H1 (cell line): Measurements from ENCODE around the gene MDFI. TPM values are rescaled to one million over a fixed set of nuclear protein-coding genes. Genes with fewer than 3 reads are reported as not detected.

ENCODE experiments used
- CTCF ChIA-PET: fragments of 300-600 bp; sonication (Branson Sonifier 250); formaldehyde crosslinking; loops from one replicate; lab custom pipeline; 2021; ENCODE audit not compliant: partially characterized antibody; lab: Charles Lee
- POLR2A ChIA-PET: fragments of 300-600 bp; sonication (Branson Sonifier 250); formaldehyde crosslinking; loops from one replicate; lab custom pipeline; 2021; ENCODE audit warnings: inconsistent platforms; ENCODE audit not compliant: partially characterized antibody; lab: Charles Lee
- DNase-seq, 2 experiments: peaks; one replicate each; pipeline versions ENCODE4 v3.0.0 to v3.0.0-alpha.2; 2010 to 2022; ENCODE audit warnings: low spot score in 2 of 2, low read depth in 1 of 2, mixed read lengths in 1 of 2
- FAIRE-seq: peaks from 2 replicates; lab custom pipeline; 2011; peaks lifted over from hg19 to GRCh38; lab: Jason Lieb, UNC
- H2AFZ ChIP-seq: 2 replicates; pipeline ENCODE4 v1.8.1; 2012; ENCODE audit warnings: low read length, inconsistent platforms
- H2AK5ac ChIP-seq: 2 replicates; pipeline ENCODE4 v1.6.1; 2013; ENCODE audit warnings: low read depth, low read length
- H2BK120ac ChIP-seq: replicated peaks from 2 replicates; pipeline ENCODE3; 2013; ENCODE audit warnings: low read depth, low read length, inconsistent platforms
- H2BK12ac ChIP-seq: 2 replicates; pipeline ENCODE4 v1.6.1; 2013; ENCODE audit warnings: low read depth, low read length
- H2BK15ac ChIP-seq: 2 replicates; pipeline ENCODE4 v1.6.1; 2013; ENCODE audit warnings: low read length
- H2BK20ac ChIP-seq: 2 replicates; pipeline ENCODE4 v1.6.1; 2013; ENCODE audit warnings: low read length
- H2BK5ac ChIP-seq: 2 replicates; pipeline ENCODE4 v1.6.1; 2013; ENCODE audit warnings: low read depth, low read length
- H3K14ac ChIP-seq: 2 replicates; pipeline ENCODE4 v1.6.1; 2013; ENCODE audit warnings: inconsistent platforms; ENCODE audit not compliant: insufficient read length
- H3K18ac ChIP-seq: 2 replicates; pipeline ENCODE4 v1.6.1; 2013; ENCODE audit warnings: low read length; ENCODE audit errors: extremely low read depth
- H3K23ac ChIP-seq: 2 replicates; pipeline ENCODE4 v1.6.1; 2013; ENCODE audit warnings: inconsistent platforms; ENCODE audit not compliant: insufficient read length
- H3K23me2 ChIP-seq: 2 replicates; pipeline ENCODE4 v1.6.1; 2013; ENCODE audit warnings: low read depth, low read length
- H3K27ac ChIP-seq: 2 replicates; pipeline ENCODE4 v1.6.1; 2011; ENCODE audit warnings: low read depth, low read length, inconsistent platforms
- H3K27me3 ChIP-seq, 4 experiments: replicated peaks in 1 of 4; 1 replicate in 1 of 4; 2 replicates in 3 of 4; pipeline versions ENCODE4 v1.6.1 to v1.8.1; 2011 to 2013; ENCODE audit warnings: low read length in 3 of 4, mild to moderate bottlenecking in 3 of 4, inconsistent platforms in 2 of 4, mixed read lengths in 2 of 4, moderate library complexity in 1 of 4; ENCODE audit not compliant: control insufficient read depth in 3 of 4, insufficient read depth in 3 of 4; ENCODE audit errors: extremely low read depth in 1 of 4
- H3K36me3 ChIP-seq, 4 experiments: 2 replicates each; pipeline versions ENCODE4 v1.6.1 to v1.8.1; 2011 to 2013; ENCODE audit warnings: mild to moderate bottlenecking in 4 of 4, low read length in 3 of 4, moderate library complexity in 2 of 4, control low read depth in 1 of 4, inconsistent platforms in 1 of 4; ENCODE audit not compliant: insufficient read depth in 4 of 4, control insufficient read depth in 2 of 4
- H3K4ac ChIP-seq: replicated peaks from 2 replicates; pipeline ENCODE3; 2013; ENCODE audit warnings: low read length, low read depth, mixed read lengths, inconsistent platforms; ENCODE audit not compliant: insufficient read length
- H3K4me1 ChIP-seq, 4 experiments: replicated peaks in 1 of 4; 1 replicate in 1 of 4; 2 replicates in 3 of 4; pipeline versions ENCODE4 v1.6.1 to v1.8.1; 2011 to 2013; ENCODE audit warnings: low read length in 3 of 4, inconsistent platforms in 2 of 4, mixed read lengths in 1 of 4; ENCODE audit not compliant: insufficient read depth in 4 of 4, control insufficient read depth in 3 of 4
- H3K4me2 ChIP-seq, 2 experiments: 2 replicates each; pipeline versions ENCODE4 v1.6.1 to v1.8.1; 2011 to 2013; ENCODE audit warnings: low read depth in 2 of 2, low read length in 2 of 2, control low read depth in 1 of 2, inconsistent platforms in 1 of 2, mild to moderate bottlenecking in 1 of 2; ENCODE audit not compliant: insufficient read depth in 1 of 2
- H3K4me3 ChIP-seq, 4 experiments: fragments of 200-600, 300-600 bp in 1 of 4; sonication (generic), shearing (Covaris generic), sonication (Bioruptor Twin) in 1 of 4; 2 replicates each; pipeline versions ENCODE4 v1.5.1 to v1.8.1; 2011 to 2016; ENCODE audit warnings: low read length in 4 of 4, low read depth in 3 of 4, control low read depth in 2 of 4, inconsistent platforms in 2 of 4, mild to moderate bottlenecking in 2 of 4, mixed read lengths in 1 of 4, moderate library complexity in 1 of 4; ENCODE audit not compliant: insufficient read depth in 2 of 4; ENCODE audit errors: extremely low read depth in 1 of 4
- H3K56ac ChIP-seq: replicated peaks from 2 replicates; pipeline ENCODE3; 2013; ENCODE audit warnings: low read depth, mild to moderate bottlenecking, mixed read lengths, low read length, inconsistent platforms; ENCODE audit not compliant: insufficient read length
- H3K79me1 ChIP-seq: 2 replicates; pipeline ENCODE4 v1.6.1; 2013; ENCODE audit warnings: low read depth, low read length, control low read depth
- H3K79me2 ChIP-seq, 2 experiments: 2 replicates each; pipeline versions ENCODE4 v1.6.1 to v1.8.1; 2012 to 2013; ENCODE audit warnings: low read length in 2 of 2, mild to moderate bottlenecking in 2 of 2, inconsistent platforms in 1 of 2; ENCODE audit not compliant: insufficient read depth in 2 of 2, control insufficient read depth in 1 of 2
- H3K9ac ChIP-seq, 4 experiments: replicated peaks in 1 of 4; 1 replicate in 1 of 4; 2 replicates in 3 of 4; pipeline versions ENCODE4 v1.6.1 to v1.8.1; 2011 to 2013; ENCODE audit warnings: low read depth in 3 of 4, low read length in 3 of 4, control low read depth in 2 of 4, mild to moderate bottlenecking in 2 of 4, moderate library complexity in 2 of 4, inconsistent platforms in 1 of 4; ENCODE audit errors: extremely low read depth in 1 of 4
- H3K9me3 ChIP-seq, 2 experiments: 2 replicates each; pipeline versions ENCODE4 v1.6.1 to v1.8.1; 2012 to 2013; ENCODE audit warnings: mild to moderate bottlenecking in 2 of 2, moderate library complexity in 2 of 2, control low read depth in 1 of 2, inconsistent platforms in 1 of 2, low read depth in 1 of 2, low read length in 1 of 2, mixed read lengths in 1 of 2; ENCODE audit not compliant: insufficient read depth in 2 of 2
- H4K20me1 ChIP-seq, 2 experiments: replicated peaks in 1 of 2; 2 replicates each; pipeline versions ENCODE3 to v1.8.1; 2011 to 2013; ENCODE audit warnings: inconsistent platforms in 2 of 2, low read length in 2 of 2, mild to moderate bottlenecking in 1 of 2; ENCODE audit not compliant: insufficient read depth in 2 of 2, control insufficient read depth in 1 of 2
- H4K5ac ChIP-seq: 2 replicates; pipeline ENCODE4 v1.6.1; 2013; ENCODE audit warnings: low read length, low read depth, mixed read lengths, inconsistent platforms; ENCODE audit not compliant: insufficient read length
- H4K8ac ChIP-seq: 2 replicates; pipeline ENCODE4 v1.8.0; 2013; ENCODE audit warnings: mild to moderate bottlenecking, moderate library complexity, low read length, inconsistent platforms; ENCODE audit not compliant: insufficient read depth; ENCODE audit errors: extremely low read depth
- H4K91ac ChIP-seq: replicated peaks from 2 replicates; pipeline ENCODE3; 2013; ENCODE audit warnings: low read length, mixed read lengths, inconsistent platforms; ENCODE audit not compliant: insufficient read length
- BCL11A ChIP-seq, 2 experiments: IDR thresholded peaks; one replicate each; pipeline ENCODE4 v1.6.1; 2011; ENCODE audit warnings: low read depth in 2 of 2, low read length in 2 of 2, mild to moderate bottlenecking in 2 of 2
- BRCA1 ChIP-seq: IDR thresholded peaks from 2 replicates; pipeline ENCODE4 v1.6.1; 2012; ENCODE audit warnings: low read depth, low read length, improper control_type of control experiment
- KDM5A ChIP-seq: fragments of 200-600 bp; IDR thresholded peaks from 2 replicates; pipeline ENCODE4 v1.7.1; 2012; ENCODE audit warnings: mild to moderate bottlenecking, low read length, inconsistent platforms, mixed read lengths
- POLR2A ChIP-seq, 2 experiments: IDR thresholded peaks; 1 replicate in 1 of 2; 2 replicates in 1 of 2; pipeline ENCODE4 v1.6.1; 2011; ENCODE audit warnings: low read depth in 2 of 2, low read length in 2 of 2, mild to moderate bottlenecking in 2 of 2; ENCODE audit errors: control extremely low read depth in 1 of 2
- POLR2AphosphoS5 ChIP-seq: IDR thresholded peaks from 2 replicates; pipeline ENCODE4 v1.6.1; 2011; ENCODE audit warnings: low read depth, low read length
- SIX5 ChIP-seq: IDR thresholded peaks from 2 replicates; pipeline ENCODE4 v1.6.1; 2011; ENCODE audit warnings: mild to moderate bottlenecking, low read depth, low read length
- SP1 ChIP-seq: IDR thresholded peaks from 2 replicates; pipeline ENCODE4 v1.6.1; 2011; ENCODE audit warnings: low read depth, low read length
- TAF7 ChIP-seq: optimal IDR thresholded peaks from 2 replicates; pipeline ENCODE3; 2011; ENCODE audit warnings: low read depth, mild to moderate bottlenecking, inconsistent platforms, low read length, moderate library complexity, borderline replicate concordance
- WGBS, 2 experiments: shearing (Covaris generic) in 1 of 2; methylation state at CpG; one replicate each; pipeline versions ENCODE4 v1.1.6 to v1.1.7; 2013 to 2015; ENCODE audit warnings: low lambda C conversion rate in 2 of 2, mixed read lengths in 2 of 2, inconsistent platforms in 1 of 2, low coverage in 1 of 2, missing lambda C conversion rate in 1 of 2; ENCODE audit not compliant: insufficient replicate concordance in 2 of 2, insufficient coverage in 1 of 2, insufficient read length in 1 of 2; ENCODE audit errors: extremely low coverage in 1 of 2, missing lambda C conversion rate in 1 of 2; 5-methylcytosine and 5-hydroxymethylcytosine counted together
- polyA plus RNA-seq, 7 experiments: library from polyadenylated mRNA; depleted of rRNA in 3 of 7; stranded (reverse) in 5 of 7; unstranded in 2 of 7; fragments of >200 nt in 5 of 7; fragments of 200-250 nt in 2 of 7; gene quantifications; 1 replicate in 5 of 7; 2 replicates in 1 of 7; 4 replicates in 1 of 7; pipeline versions ENCODE4 v1.2.1 to v1.2.3, GENCODE V29; 2011 to 2013; ENCODE audit warnings: missing spikeins in 2 of 7, mixed read lengths in 2 of 7
- total RNA-seq: library from RNA; stranded (reverse); fragmentation: NEBNext Ultra II Directional; extraction: Animal tissue kit (Norgen Biotek cat#: 25700); gene quantifications from 2 replicates; pipeline ENCODE4 v1.2.1, GENCODE V29; 2021

The MDFI gene
- total and polyA plus RNA-seq, 2 of the 8 experiments (the other 6 are each of a cell fraction or from before 2014, with no cell fraction given) = 41.0 to 65.6 TPM

- Histone ChIP-seq H3K23ac (no peak overlapping the region), H2BK15ac (no peak overlapping the region), H3K18ac (no peak overlapping the region), H2AK5ac (no peak overlapping the region), H3K4ac (no peak overlapping the region), H3K23me2 (0 out of 2 replicates have a peak, but pooled peaks cover 2% of the 10 kb centered on the region), H2BK120ac (no peak overlapping the region), H3K4me1 (peaks cover 0 to 9% (median 2%) of the 10 kb centered on the region in 4 experiments; a peak in 3 of 7 replicates), H3K14ac (no peak overlapping the region), H3K56ac (no peak overlapping the region), H2AFZ (no peak overlapping the region), H2BK12ac (no peak overlapping the region), H3K36me3 (peaks cover 0 to 11% (median 2%) of the 10 kb centered on the region in 4 experiments; a peak in 5 of 8 replicates), H3K4me3 (no peak overlapping the region), H2BK20ac (no peak overlapping the region), H4K91ac (no peak overlapping the region), H3K27me3 (no peaks in the 10 kb centered on the region), H3K79me2 (no peaks in the 10 kb centered on the region), H3K9ac (no peak overlapping the region), H3K79me1 (no peaks in the 10 kb centered on the region), H4K20me1 (no peaks in the 10 kb centered on the region), H3K4me2 (no peak overlapping the region), H4K5ac (no peak overlapping the region), H4K8ac (no peak overlapping the region), H3K9me3 (no peaks in the 10 kb centered on the region), H2BK5ac (no peak overlapping the region), H3K27ac (no peak overlapping the region)
- FAIRE-seq = no peak
- POLR2A ChIA-PET = interaction anchor here (1.5 kb wide), 1 partner anchor 11 kb away, joined by 4 read pairs; no protein-coding TSS in a partner anchor
- WGBS, 2 experiments = 85% methylated on average over 11 of the region's 11 CpGs; no CpG with 5 or more reads in 1 of the 2 experiments
- CTCF ChIA-PET = interaction anchor here (0.9 to 2.6 kb wide), 12 partner anchors 10 to 283 kb away, joined by 3 to 13 read pairs (median 3); no protein-coding TSS in a partner anchor
- no peak for DNase-seq
- TF ChIP-seq SIX5 (no peak), BRCA1 (no peak), KDM5A (no peak), POLR2AphosphoS5 (no peak), POLR2A (IDR thresholded peaks at IDR 0.05; ENCODE audit: control extremely low read depth in 1 of 2, low read depth in 2 of 2, low read length in 2 of 2) (no peak), SP1 (no peak), TAF7 (no peak), BCL11A (IDR thresholded peaks at IDR 0.05; ENCODE audit: low read depth in 2 of 2, low read length in 2 of 2) (no peak)
Observed at GRCh38 chr6:41651246-41651961, 13.1 kb downstream of the MDFI start.
